Epidermal melanocyte (primary cell): ENCODE data around the gene TXLNB.

ENCODE experiments used
- DNase-seq: peaks from one replicate; pipeline ENCODE4 v3.0.0; 2011; ENCODE audit warnings: low spot score; ENCODE audit not compliant: insufficient read length

TXLNB gene

GRCh38 chr6:139291813-139292619 lies at the start of gene TXLNB:
TSS of gene TXLNB (minus strand) at chr6:139291998. CDS start at chr6:139288899, 3,099 bp downstream.
- no peak for DNase-seq

- DNase-seq, result no peak
Observed at GRCh38 chr6:139341060-139341459, 49.3 kb upstream of the TXLNB start.

DNA sequence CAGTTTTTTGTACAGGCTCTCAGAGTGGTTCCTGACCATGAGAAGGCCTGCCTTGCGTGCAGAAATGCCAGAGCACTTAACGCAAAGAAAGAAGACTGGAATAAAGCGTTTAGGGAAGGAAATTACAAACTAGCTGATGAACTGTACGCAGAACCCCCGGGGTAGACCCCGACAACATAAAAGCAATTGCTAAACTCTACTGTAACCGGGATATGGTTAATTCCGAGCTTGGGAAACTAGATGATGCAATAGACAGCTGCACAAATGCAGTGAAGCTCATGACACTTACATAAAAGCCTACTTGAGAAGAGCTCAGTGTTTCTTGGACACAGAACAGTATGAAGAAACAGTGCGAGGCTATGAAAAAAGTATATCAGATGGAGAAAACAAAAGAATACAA lies 47.0 kb upstream of the TXLNB start:
- DNase-seq, result no peak

GRCh38 chr6:139337830-139338229 lies 46.0 kb upstream of the TXLNB start:
- DNase-seq, result no peak

- no peak for DNase-seq
Observed at GRCh38 chr6:139337001-139337400, 45.2 kb upstream of the TXLNB start.

- no peak for DNase-seq
Observed at GRCh38 chr6:139336488-139336887, 44.7 kb upstream of the TXLNB start.

DNA sequence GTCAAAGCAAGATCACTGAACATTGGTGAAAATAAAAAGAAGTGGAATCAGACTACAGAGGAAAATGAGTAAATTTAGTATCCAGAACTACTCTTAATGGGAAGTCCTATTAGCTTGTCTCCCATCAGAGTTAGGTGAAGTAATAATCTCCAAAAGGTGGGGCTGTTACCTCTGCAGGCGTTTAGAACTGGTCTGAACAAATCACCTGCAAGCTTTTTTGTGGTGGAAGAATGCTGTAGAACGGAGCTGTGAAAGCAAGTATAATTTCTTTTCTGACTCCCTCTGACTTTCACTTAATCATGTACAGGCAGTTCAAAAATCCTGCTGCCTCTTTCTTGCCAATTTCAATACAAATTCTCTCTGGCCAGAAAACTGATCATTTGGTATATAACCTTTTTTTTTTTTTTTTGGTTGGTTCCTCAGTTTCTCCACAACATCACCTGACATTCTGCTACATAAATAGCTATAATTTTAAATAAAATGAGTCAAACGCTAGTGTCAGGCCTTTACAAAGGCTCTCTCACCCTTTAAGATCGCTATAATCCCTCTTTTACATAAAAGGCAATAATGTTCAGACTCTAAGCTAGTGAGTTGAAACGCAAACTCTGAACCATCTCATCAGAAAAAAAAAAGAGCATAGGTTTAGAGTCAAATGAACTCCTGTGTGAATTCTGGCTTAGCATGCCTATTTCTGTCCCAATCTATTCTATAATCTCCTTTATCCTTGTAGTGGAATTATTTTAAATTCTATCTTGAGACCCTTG lies 43.8 kb upstream of the TXLNB start:
- DNase-seq, result no peak

GRCh38 chr6:139334806-139335446 lies 43.1 kb upstream of the TXLNB start:
- DNase-seq, result no peak

DNA sequence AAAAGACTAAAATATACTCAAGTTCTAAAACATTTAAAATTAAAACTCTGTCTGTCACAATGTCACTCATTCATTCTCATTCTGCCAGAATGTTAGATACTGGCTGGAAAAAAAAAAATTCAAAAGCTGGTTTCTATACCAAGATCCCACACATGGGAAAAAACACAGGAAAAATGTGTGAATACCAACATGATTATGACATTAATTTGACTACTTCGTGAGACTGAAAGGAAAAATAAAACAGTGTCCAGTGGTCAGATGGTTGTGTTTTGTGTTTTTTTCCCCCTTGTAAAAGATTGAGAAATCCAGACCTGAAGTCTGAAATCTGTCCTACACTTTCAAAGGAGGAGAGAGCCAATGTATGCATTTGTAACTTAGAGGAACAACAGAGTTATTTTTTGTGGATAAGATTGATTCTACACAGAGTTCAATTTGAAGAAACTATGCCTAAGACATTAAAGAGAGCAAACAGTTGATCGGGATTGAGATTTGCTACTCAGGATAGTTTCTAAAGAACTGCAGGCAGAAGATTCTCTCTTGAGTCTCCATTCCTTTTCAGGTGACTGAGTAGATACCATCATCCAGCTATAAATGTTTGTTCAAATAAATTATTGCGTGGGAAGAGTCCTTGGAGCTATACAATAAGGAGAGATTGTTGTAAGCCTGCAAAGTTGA lies 39.2 kb upstream of the TXLNB start:
- DNase-seq, result no peak

- no peak for DNase-seq
Observed at GRCh38 chr6:139330306-139330705, 38.5 kb upstream of the TXLNB start.

- DNase-seq, result no peak
Observed at GRCh38 chr6:139329224-139329623, 37.4 kb upstream of the TXLNB start.

DNA sequence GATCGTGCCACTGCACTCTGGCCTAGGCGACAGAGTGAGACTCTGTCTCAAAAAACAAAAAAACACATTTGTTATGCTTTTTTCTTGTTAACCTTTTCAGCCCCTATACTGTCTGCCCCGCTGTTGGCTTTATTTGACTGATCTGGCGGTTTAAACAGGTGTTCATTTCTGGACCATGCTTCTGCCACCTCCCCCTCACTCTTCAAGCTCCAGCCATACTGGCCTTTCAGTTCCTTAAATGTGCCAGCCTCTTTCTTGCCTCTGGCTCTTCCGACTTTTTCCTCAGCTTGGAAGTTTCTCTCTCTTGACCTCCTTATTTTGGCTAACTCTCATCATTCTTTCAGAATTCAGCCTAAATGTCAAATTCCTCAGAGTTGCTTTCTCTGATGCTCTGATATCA lies 35.2 kb upstream of the TXLNB start:
- no peak for DNase-seq

- DNase-seq, result no peak
Observed at GRCh38 chr6:139325686-139326085, 33.9 kb upstream of the TXLNB start.

GRCh38 chr6:139325125-139325524 lies 33.3 kb upstream of the TXLNB start:
- no peak for DNase-seq

GRCh38 chr6:139324301-139324555 lies 32.4 kb upstream of the TXLNB start:
- no peak for DNase-seq

GRCh38 chr6:139323511-139324300 lies 31.9 kb upstream of the TXLNB start:
- DNase-seq, result peak; percentile 30

DNA sequence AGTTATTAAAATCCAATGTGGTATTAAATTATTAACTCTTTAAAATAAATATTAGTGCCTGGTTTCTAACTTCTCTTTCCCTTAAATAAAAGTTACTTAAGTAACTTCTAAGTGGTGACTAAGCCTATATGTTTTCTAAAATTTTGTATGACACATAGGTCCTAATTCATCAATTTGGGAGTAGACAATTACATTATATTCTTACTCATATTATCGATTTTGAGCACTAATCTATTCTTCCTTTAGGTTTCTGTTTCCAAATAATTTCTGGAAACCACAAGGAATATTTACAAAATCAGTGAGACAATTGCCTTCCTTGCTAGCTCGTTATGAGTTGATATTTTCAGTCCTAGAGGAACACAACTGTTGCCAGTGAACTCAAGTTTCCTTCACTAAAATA lies 28.3 kb upstream of the TXLNB start:
- DNase-seq, result no peak

DNA sequence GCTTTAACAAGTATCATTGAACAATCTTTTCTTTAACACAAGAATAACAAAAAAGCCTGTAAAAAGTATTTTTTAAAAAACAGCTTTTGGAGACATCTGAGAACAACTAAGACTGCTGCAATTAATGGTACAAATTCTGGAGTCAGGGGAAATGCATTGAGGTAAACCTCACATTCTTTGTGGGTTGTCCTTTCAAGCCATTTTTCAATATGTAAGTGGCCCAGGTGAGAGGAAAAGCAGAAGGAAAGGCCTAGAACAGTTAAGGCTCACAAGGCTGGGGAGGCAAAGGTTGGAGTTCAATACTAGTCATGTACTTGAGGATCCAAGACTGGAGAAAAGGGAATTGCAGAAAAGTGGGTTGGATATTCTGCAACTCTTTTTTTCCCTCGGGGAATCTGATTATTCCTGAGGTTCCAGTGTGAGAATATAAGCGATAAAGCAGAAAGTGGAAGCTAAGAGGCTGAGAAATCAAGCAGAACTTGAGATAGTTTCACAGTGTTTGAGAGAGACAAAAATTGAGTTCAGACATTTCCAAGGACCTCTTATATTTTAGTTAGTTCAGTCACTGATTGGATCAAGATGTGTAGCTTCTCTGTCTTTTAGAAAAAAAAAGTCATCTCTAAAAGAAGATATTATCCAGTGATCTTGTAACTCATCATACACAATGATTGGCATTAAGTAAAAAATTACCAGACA lies 25.0 kb upstream of the TXLNB start:
- no peak for DNase-seq

- DNase-seq, result no peak
Observed at GRCh38 chr6:139313784-139314545, 22.2 kb upstream of the TXLNB start.

GRCh38 chr6:139313229-139313628 lies 21.4 kb upstream of the TXLNB start:
- no peak for DNase-seq
